HepG2 (cell line): Measurements from ENCODE around the gene SEC31B. TPM values are rescaled to one million over a fixed set of nuclear protein-coding genes. Genes with fewer than 3 reads are reported as not detected.

Source experiments
- ATF1 ChIP-seq: IDR thresholded peaks from 2 replicates; pipeline ENCODE4 v1.6.1; 2016; ENCODE audit warnings: mild to moderate bottlenecking, control low read depth
- CENPT ChIP-seq: sonication (generic); formaldehyde crosslinking; IDR thresholded peaks from 2 replicates; pipeline ENCODE4 v1.8.0; 2022; ENCODE audit warnings: low read depth, mild to moderate bottlenecking, moderate library complexity, missing genetic modification reagents
- GMEB1 ChIP-seq: sonication (generic); formaldehyde crosslinking; IDR thresholded peaks from 2 replicates; pipeline ENCODE4 v1.5.1; 2020; ENCODE audit warnings: missing genetic modification reagents, mild to moderate bottlenecking, borderline replicate concordance
- MTA1 ChIP-seq: sonication (generic); formaldehyde crosslinking; IDR thresholded peaks from 2 replicates; pipeline ENCODE4 v1.4.0; 2020; ENCODE audit warnings: missing genetic modification reagents, mild to moderate bottlenecking, borderline replicate concordance
- NFKB2 ChIP-seq: sonication (generic); formaldehyde crosslinking; IDR thresholded peaks from 2 replicates; pipeline ENCODE4 v1.4.0; 2020; ENCODE audit warnings: missing genetic modification reagents, borderline replicate concordance
- REST ChIP-seq, 2 experiments: IDR thresholded peaks; 2 replicates each; pipeline ENCODE4 v1.6.1; 2011 to 2012; ENCODE audit warnings: low read length in 2 of 2, borderline replicate concordance in 1 of 2, low read depth in 1 of 2, mild to moderate bottlenecking in 1 of 2, moderate library complexity in 1 of 2
- RXRB ChIP-seq: IDR thresholded peaks from 2 replicates; pipeline ENCODE4 v1.6.1; 2016; ENCODE audit warnings: borderline replicate concordance, missing genetic modification reagents, missing compliant biosample characterization
- SALL2 ChIP-seq: sonication (generic); formaldehyde crosslinking; IDR thresholded peaks from 2 replicates; pipeline ENCODE4 v1.8.1; 2023; ENCODE audit warnings: mild to moderate bottlenecking, missing genetic modification reagents, inconsistent platforms
- SAP130 ChIP-seq: IDR thresholded peaks from 2 replicates; pipeline ENCODE4 v1.6.1; 2016; ENCODE audit warnings: low read depth
- SUZ12 ChIP-seq: fragments of 150-350 bp; IDR thresholded peaks from 2 replicates; pipeline ENCODE4 v1.6.1; 2014; ENCODE audit warnings: low read depth, low read length
- TEF ChIP-seq: sonication (generic); formaldehyde crosslinking; IDR thresholded peaks from 2 replicates; pipeline ENCODE4 v1.5.0; 2020; ENCODE audit warnings: missing genetic modification reagents
- ZNF256 ChIP-seq: sonication (generic); formaldehyde crosslinking; conservative IDR thresholded peaks from 2 replicates; pipeline ENCODE4 v1.4.0; 2020; ENCODE audit warnings: missing genetic modification reagents
- ZNF292 ChIP-seq: sonication (generic); formaldehyde crosslinking; IDR thresholded peaks from 2 replicates; pipeline ENCODE4 v1.8.1; 2022; ENCODE audit warnings: mild to moderate bottlenecking, low read depth, missing genetic modification reagents, borderline replicate concordance
- ZNF597 ChIP-seq: sonication (generic); formaldehyde crosslinking; IDR thresholded peaks from 2 replicates; pipeline ENCODE4 v1.5.0; 2020; ENCODE audit warnings: missing genetic modification reagents
- ZNF670 ChIP-seq: sonication (generic); formaldehyde crosslinking; IDR thresholded peaks from 2 replicates; pipeline ENCODE4 v1.8.0; 2022; ENCODE audit warnings: mild to moderate bottlenecking, missing genetic modification reagents, borderline replicate concordance
- ZNF678 ChIP-seq: sonication (generic); formaldehyde crosslinking; IDR thresholded peaks from 2 replicates; pipeline ENCODE4 v1.4.0; 2020; ENCODE audit warnings: mild to moderate bottlenecking, missing genetic modification reagents
- ZNF703 ChIP-seq: sonication (generic); formaldehyde crosslinking; IDR thresholded peaks from 2 replicates; pipeline ENCODE4 v1.5.1; 2020; ENCODE audit warnings: missing genetic modification reagents, mild to moderate bottlenecking, moderate library complexity, borderline replicate concordance
- ZNF704 ChIP-seq: sonication (generic); formaldehyde crosslinking; IDR thresholded peaks from 2 replicates; pipeline ENCODE4 v1.8.1; 2023; ENCODE audit warnings: mild to moderate bottlenecking, inconsistent platforms, moderate library complexity, missing genetic modification reagents, borderline replicate concordance
- ZNF713 ChIP-seq: sonication (generic); formaldehyde crosslinking; IDR thresholded peaks from 2 replicates; pipeline ENCODE4 v1.4.0; 2020; ENCODE audit warnings: mild to moderate bottlenecking, missing genetic modification reagents
- polyA plus RNA-seq, 8 experiments: library from polyadenylated mRNA; depleted of rRNA in 3 of 8; stranded (reverse) in 7 of 8; unstranded in 1 of 8; fragments of >200 nt; fragmentation: Illumina TruSeq in 4 of 8; extraction: Trizol in 4 of 8; gene quantifications; 2 replicates each; pipeline versions ENCODE4 v1.2.1 to v1.2.3, GENCODE V29; 2011 to 2016; ENCODE audit warnings: low read depth in 4 of 8, missing spikeins in 1 of 8, mixed read lengths in 1 of 8; ENCODE audit not compliant: insufficient read depth in 1 of 8
- total RNA-seq, 5 experiments: library from RNA; depleted of rRNA; stranded (reverse); fragments of >200 nt; fragmentation: Illumina TruSeq; extraction: Trizol; gene quantifications; 2 replicates each; pipeline ENCODE4 v1.2.3, GENCODE V29; 2016; ENCODE audit warnings: low read depth in 1 of 5

SEC31B gene
- total and polyA plus RNA-seq, 2 of the 13 experiments (the other 11 are each of a cell fraction or from before 2014, with no cell fraction given), result 2.0 to 8.3 TPM

- TF ChIP-seq RXRB (CRISPR knock-in tag) (0 out of 2 replicates have a peak, but pooled peaks have one; percentile 25), ZNF703 (CRISPR knock-in tag) (peak; percentile 39; the same call in 1 of the 2 replicates), ZNF256 (no peak), REST (IDR thresholded peaks at IDR 0.05; ENCODE audit: borderline replicate concordance in 1 of 2, low read depth in 1 of 2, low read length in 2 of 2) (peak in 1 of 2 experiments; percentile 45; a peak in 1 of 4 replicates), ZNF713 (CRISPR knock-in tag) (no peak), SAP130 (CRISPR knock-in tag) (peak; percentile 85), SUZ12 (no peak), ZNF704 (CRISPR knock-in tag) (no peak), ZNF670 (CRISPR knock-in tag) (0 out of 2 replicates have a peak, but pooled peaks have one; percentile 50), SALL2 (CRISPR knock-in tag) (no peak; the same call in 1 of the 2 replicates), ZNF678 (CRISPR knock-in tag) (no peak), GMEB1 (CRISPR knock-in tag) (peak; percentile 26; the same call in 1 of the 2 replicates), ATF1 (CRISPR knock-in tag) (0 out of 2 replicates have a peak, but pooled peaks have one; percentile 58), ZNF597 (no peak), ZNF292 (CRISPR knock-in tag) (0 out of 2 replicates have a peak, but pooled peaks have one; percentile 39), CENPT (CRISPR knock-in tag) (no peak), MTA1 (no peak), NFKB2 (CRISPR knock-in tag) (peak; percentile 69; the same call in 1 of the 2 replicates), TEF (CRISPR knock-in tag) (no peak)
Observed at GRCh38 chr10:100529475-100530298, 10.0 kb upstream of the SEC31B start, which contains the start of gene NDUFB8 (continued).
